ENCODE measurements around the gene PEMT.

PEMT gene

GRCh38 chr17:17593222-17593620 lies 1.7 kb upstream of the PEMT start:
- POLR2A ChIA-PET = no interaction called here
- TF ChIP-seq, protein P1, sequence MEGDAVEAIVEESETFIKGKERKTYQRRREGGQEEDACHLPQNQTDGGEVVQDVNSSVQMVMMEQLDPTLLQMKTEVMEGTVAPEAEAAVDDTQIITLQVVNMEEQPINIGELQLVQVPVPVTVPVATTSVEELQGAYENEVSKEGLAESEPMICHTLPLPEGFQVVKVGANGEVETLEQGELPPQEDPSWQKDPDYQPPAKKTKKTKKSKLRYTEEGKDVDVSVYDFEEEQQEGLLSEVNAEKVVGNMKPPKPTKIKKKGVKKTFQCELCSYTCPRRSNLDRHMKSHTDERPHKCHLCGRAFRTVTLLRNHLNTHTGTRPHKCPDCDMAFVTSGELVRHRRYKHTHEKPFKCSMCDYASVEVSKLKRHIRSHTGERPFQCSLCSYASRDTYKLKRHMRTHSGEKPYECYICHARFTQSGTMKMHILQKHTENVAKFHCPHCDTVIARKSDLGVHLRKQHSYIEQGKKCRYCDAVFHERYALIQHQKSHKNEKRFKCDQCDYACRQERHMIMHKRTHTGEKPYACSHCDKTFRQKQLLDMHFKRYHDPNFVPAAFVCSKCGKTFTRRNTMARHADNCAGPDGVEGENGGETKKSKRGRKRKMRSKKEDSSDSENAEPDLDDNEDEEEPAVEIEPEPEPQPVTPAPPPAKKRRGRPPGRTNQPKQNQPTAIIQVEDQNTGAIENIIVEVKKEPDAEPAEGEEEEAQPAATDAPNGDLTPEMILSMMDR (IDR thresholded peaks at IDR 0.05; ENCODE audit: control extremely low read depth, extremely low read depth, low read depth, missing control alignments) = no peak
- no peak for DNase-seq (ENCODE audit: extremely low spot score)
- CTCF ChIA-PET = no interaction called here

GRCh38 chr17:17590883-17591354 lies 589 bp downstream of the PEMT start:
- CTCF ChIA-PET = interaction anchor here (2.0 to 3.4 kb wide), 2 partner anchors 23 to 94 kb away, joined by 8 to 17 read pairs; partner anchors contain the start of gene RASD1
- POLR2A ChIA-PET = no interaction called here
- TF ChIP-seq, protein P1 (IDR thresholded peaks at IDR 0.05; ENCODE audit: control extremely low read depth, extremely low read depth, low read depth, missing control alignments) = no peak
- DNase-seq (ENCODE audit: extremely low spot score) = no peak

- ChIA-PET POLR2A (no interaction called here), CTCF (interaction anchor here (2.0 to 3.4 kb wide), 2 partner anchors 23 to 93 kb away, joined by 8 to 17 read pairs; partner anchors contain the start of gene RASD1)
- DNase-seq (ENCODE audit: extremely low spot score) = no peak
- TF ChIP-seq, protein P1 (IDR thresholded peaks at IDR 0.05; ENCODE audit: control extremely low read depth, extremely low read depth, low read depth, missing control alignments) = no peak
These were observed 1.3 kb downstream of the PEMT start for GRCh38 chr17:17590141-17590751.

DNA sequence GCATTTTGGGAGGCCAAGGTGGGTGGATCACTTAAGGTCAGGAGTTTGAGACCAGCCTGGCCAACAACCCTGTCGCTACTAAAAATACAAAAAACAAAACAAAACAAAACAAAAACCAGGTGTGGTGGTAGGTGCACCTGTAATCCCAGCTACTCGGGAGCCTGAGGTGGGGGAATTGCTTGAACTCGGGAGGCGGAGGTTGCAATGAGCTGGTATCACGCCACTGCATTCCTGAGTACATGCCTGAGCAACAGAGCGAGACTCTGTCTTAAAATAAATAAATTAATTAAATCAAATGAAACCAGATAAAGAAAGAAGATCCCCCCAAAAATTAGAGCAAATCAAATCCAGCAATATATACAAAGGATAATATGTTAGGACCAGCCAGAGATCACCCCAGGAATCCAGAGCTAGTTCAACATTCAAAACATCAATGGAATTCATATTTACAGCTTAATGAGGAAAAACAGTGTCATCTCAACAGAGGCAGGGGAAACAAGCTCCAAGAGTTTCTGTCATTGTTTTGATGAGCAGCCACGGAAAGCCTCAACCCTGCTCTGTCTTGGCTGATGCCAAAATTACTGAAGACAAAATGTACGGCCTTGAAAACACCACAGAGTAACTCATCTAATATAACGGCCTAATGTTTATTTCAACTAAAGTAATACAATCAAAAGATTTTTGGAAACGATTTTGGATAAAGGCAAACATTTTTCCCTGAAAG lies 3.7 kb downstream of the PEMT start:
- TF ChIP-seq, protein P1 (IDR thresholded peaks at IDR 0.05; ENCODE audit: control extremely low read depth, extremely low read depth, low read depth, missing control alignments) = no peak
- CTCF ChIA-PET = interaction anchor here (1.1 to 2.3 kb wide), 3 partner anchors 9 to 54 kb away, joined by 3 to 7 read pairs (median 4); no protein-coding TSS in a partner anchor
- no peak for DNase-seq (ENCODE audit: extremely low spot score)
- POLR2A ChIA-PET = interaction anchor here (0.5 kb wide), 1 partner anchor 11 kb away, joined by 4 read pairs; no protein-coding TSS in a partner anchor

DNA sequence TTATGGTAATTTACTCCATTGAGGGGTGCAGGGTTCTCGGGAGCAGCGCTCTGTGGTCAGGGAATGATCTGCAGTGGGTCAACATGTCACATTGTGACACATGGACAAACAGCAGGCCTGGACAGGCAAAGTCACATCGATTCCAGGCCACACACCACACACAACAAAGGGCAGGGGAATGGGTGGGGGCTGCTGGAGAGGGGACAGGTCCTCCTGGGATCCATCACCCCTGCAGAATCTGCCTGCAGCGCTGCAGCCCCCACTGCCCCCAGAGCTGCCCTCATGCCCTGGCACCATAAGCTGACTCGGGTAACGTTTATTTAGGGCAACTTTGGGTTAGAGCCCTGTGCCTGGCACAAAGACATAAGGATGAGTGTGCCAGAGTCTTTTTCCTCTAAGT lies 9.1 kb downstream of the PEMT start:
- no peak for DNase-seq (ENCODE audit: extremely low spot score)
- POLR2A ChIA-PET = no interaction called here
- TF ChIP-seq, protein P1 (IDR thresholded peaks at IDR 0.05; ENCODE audit: control extremely low read depth, extremely low read depth, low read depth, missing control alignments) = no peak
- CTCF ChIA-PET = interaction anchor here (1.0 to 1.9 kb wide), 3 partner anchors 10 to 31 kb away, joined by 4 to 5 read pairs (median 4); no protein-coding TSS in a partner anchor

DNA sequence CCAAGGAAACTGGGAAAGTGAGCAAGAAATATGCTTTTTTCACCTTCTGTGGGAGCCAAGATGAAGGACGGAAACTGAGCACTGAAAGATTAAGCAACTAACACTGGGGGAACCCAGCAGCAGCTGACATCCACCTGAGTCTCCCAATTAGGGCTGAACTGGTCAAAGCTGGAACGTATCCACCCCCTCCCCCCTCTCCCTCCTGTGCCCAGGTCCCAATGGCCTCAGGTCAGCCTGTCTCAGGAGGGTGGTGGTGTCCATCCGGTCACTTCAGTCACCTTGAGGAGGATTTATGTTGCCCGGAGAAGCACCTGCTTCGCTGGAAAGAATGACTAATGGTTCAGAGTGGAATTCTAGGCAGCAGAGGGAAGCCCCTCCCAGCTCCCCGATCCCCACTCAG lies 10.0 kb downstream of the PEMT start:
- CTCF ChIA-PET = interaction anchor here (1.0 to 1.9 kb wide), 3 partner anchors 9 to 32 kb away, joined by 4 to 5 read pairs (median 4); no protein-coding TSS in a partner anchor
- TF ChIP-seq, protein P1 (IDR thresholded peaks at IDR 0.05; ENCODE audit: control extremely low read depth, extremely low read depth, low read depth, missing control alignments) = no peak
- no peak for DNase-seq (ENCODE audit: extremely low spot score)
- POLR2A ChIA-PET = no interaction called here
